GM20000 (cell line): ENCODE data around the gene TRIM7.
A peak's percentile ranks its signal among the peaks of the same experiment; 100 is the strongest.

Experiments used
- DNase-seq: peaks from one replicate; pipeline ENCODE4 v3.0.0; 2012; ENCODE audit warnings: low spot score
- TF ChIP-seq, protein P1 (sequence below): IDR thresholded peaks from 2 replicates; pipeline ENCODE4 v1.5.1; 2012; ENCODE audit warnings: mild to moderate bottlenecking, control low read depth; ENCODE audit errors: extremely low read depth, missing control alignments

Gene TRIM7

GRCh38 chr5:181207960-181208253 is 2.9 kb upstream of the TRIM7 start:
- TF ChIP-seq, protein P1, sequence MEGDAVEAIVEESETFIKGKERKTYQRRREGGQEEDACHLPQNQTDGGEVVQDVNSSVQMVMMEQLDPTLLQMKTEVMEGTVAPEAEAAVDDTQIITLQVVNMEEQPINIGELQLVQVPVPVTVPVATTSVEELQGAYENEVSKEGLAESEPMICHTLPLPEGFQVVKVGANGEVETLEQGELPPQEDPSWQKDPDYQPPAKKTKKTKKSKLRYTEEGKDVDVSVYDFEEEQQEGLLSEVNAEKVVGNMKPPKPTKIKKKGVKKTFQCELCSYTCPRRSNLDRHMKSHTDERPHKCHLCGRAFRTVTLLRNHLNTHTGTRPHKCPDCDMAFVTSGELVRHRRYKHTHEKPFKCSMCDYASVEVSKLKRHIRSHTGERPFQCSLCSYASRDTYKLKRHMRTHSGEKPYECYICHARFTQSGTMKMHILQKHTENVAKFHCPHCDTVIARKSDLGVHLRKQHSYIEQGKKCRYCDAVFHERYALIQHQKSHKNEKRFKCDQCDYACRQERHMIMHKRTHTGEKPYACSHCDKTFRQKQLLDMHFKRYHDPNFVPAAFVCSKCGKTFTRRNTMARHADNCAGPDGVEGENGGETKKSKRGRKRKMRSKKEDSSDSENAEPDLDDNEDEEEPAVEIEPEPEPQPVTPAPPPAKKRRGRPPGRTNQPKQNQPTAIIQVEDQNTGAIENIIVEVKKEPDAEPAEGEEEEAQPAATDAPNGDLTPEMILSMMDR, result no peak
- DNase-seq, result no peak

GRCh38 chr5:181207214-181207959 is 2.4 kb upstream of the TRIM7 start:
- DNase-seq, result peak; percentile 63
- TF ChIP-seq, protein P1, result no peak

DNA sequence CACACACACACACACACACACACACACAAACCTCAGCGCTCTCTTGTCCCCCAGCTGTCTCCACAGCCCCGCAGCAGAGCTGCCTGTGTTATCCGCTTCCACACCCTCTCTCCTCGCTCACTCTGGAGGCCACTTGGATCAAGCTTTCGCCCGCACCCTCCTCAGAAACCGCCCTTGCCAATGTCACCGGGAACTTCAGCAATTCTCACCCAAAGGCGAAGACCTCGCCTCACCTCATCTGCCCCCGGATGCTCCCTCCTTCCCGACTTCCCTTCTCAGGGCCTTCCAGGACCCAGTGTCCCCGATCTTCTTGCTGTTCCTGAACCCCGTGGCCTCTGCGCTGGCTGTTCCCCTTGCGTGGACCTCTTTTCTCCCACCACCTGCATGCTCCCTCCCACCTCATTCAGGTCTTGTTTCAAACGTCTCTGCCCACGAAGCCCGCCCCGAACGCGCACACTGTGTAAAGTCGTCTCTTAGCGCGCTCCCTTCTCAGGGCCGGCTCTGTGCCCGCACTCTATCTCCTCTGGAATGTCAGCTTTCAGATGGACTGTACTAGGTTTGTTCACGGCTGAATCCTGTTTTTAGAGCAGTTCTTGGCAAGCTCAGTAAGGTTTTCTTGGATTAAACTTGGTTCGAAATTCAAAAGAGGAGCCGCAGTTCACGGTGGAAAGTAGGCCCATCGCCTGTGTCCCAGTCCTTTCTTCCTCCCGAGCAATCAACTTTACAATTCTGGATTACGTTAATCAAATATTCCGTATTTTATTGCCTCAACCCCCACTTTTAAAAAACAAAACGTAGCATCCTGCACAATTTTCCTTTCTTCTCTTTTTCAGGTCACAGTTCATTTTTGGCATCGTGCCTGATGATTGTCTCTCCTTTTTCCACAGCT is 1.0 kb upstream of the TRIM7 start:
- DNase-seq, result peak; percentile 24
- TF ChIP-seq, protein P1, result no peak

GRCh38 chr5:181204113-181204825 is 727 bp downstream of the TRIM7 start:
- DNase-seq, result peak; percentile 35
- TF ChIP-seq, protein P1, result no peak

DNA sequence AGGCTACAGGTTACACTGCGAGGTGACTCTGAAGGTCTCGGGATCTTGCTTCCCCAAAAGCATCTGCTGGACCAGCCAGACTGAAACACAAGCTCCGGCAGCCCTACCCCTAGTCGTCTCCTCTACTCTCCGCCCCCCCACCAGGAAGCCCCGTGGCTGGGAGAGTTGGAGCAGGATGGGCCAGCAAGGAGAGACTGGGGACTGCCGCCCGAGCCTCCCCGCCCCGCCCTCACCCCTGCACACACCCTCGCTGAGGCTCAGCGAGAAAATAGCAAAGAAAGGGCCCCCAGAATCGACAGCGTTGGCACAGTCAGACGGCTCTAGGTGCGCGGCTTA is 1.3 kb downstream of the TRIM7 start:
- TF ChIP-seq, protein P1, result no peak
- peak; percentile 23 for DNase-seq

DNA sequence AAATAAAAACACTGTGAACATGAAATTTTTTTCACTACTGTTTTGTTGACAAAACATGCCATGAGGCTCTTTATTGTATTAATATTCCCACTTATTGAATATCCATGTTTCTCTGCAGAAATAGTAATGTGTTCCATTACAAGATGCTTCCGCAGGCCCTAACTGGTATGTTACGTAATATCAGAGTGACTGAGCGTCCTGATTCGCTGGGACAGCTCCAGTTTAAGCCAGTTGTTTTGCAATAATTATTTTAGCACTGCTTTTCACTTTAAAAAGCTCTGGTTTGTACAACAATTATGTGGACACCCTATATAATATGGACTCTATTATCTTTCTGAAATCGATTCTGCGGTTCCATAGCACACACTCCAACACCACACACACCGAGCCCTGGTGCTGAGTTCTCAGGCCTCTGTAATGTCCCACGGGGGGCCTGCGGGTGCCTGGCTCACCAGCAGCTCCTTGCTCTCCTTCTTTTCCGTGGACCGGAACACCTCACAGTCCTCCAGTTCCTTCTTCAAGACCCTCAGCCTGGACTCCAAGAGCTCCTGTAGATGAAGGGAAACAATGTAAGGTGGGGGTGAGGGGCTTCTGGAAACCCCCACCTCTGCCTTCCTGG is 1.8 kb downstream of the TRIM7 start:
- no peak for DNase-seq

More for the DNA sequence above, 1.8 kb downstream of the TRIM7 start:
- TF ChIP-seq, protein P1, result no peak
